GM12878 (cell line): ENCODE measurements around the gene CAMTA1. TPM values are rescaled to one million over a fixed set of nuclear protein-coding genes. Genes with fewer than 3 reads are reported as not detected.

Experiments used
- ATAC-seq: fragments of 200-7000 bp; cut with Tn5 transposase; 3 replicates; pipeline ENCODE4 v1.9.1; 2020; ENCODE audit warnings: mild to moderate bottlenecking, moderate library complexity
- BruUV-seq: library from RNA; stranded (reverse); fragments of 400-500 nt; replicated peaks from 2 replicates; lab custom pipeline; 2021; lab: Mats Ljungman, UMichigan
- CTCF ChIA-PET: fragments of 300-600 bp; sonication (Branson Sonifier 250); formaldehyde crosslinking; extraction: SDS; loops from one replicate; lab custom pipeline; 2021; ENCODE audit warnings: inconsistent platforms; lab: Yijun Ruan, JAX
- POLR2A ChIA-PET: fragments of 350-600 bp; formaldehyde crosslinking; extraction: SDS; loops from one replicate; lab custom pipeline; 2021; ENCODE audit warnings: inconsistent platforms; lab: Charles Lee
- RAD21 ChIA-PET: fragments of 300-600 bp; sonication (Branson Sonifier 250); formaldehyde crosslinking; loops from one replicate; lab custom pipeline; 2023; ENCODE audit warnings: antibody characterized with exemption; ENCODE audit not compliant: unreplicated experiment; lab: Charles Lee
- SMC1A ChIA-PET: fragments of 300-600 bp; sonication (Branson Sonifier 250); formaldehyde crosslinking; loops from one replicate; lab custom pipeline; 2023; ENCODE audit not compliant: unreplicated experiment, uncharacterized antibody; lab: Charles Lee
- DNase-seq: peaks from one replicate; pipeline ENCODE4 v3.0.0-alpha.2; 2011; ENCODE audit warnings: low read depth, low spot score
- FAIRE-seq: peaks from 3 replicates; lab custom pipeline; 2011; peaks lifted over from hg19 to GRCh38; lab: Jason Lieb, UNC
- H2AFZ ChIP-seq: 2 replicates; pipeline ENCODE4 v1.6.0; 2011; ENCODE audit warnings: low read depth, low read length, control low read depth; ENCODE audit not compliant: control insufficient read depth
- H3K27ac ChIP-seq: 2 replicates; pipeline ENCODE4 v1.5.1; 2011; ENCODE audit warnings: control low read depth; ENCODE audit not compliant: control insufficient read depth, insufficient read depth
- H3K27me3 ChIP-seq, 2 experiments: replicated peaks in 1 of 2; 2 replicates each; pipeline versions ENCODE4 v1.6.0 to v1.6.1; 2011; ENCODE audit warnings: low read length in 1 of 2; ENCODE audit not compliant: control insufficient read depth in 2 of 2, insufficient read depth in 2 of 2
- H3K36me3 ChIP-seq, 2 experiments: 2 replicates each; pipeline ENCODE4 v1.5.1; 2011; ENCODE audit warnings: low read length in 1 of 2; ENCODE audit not compliant: control insufficient read depth in 2 of 2, insufficient read depth in 2 of 2
- H3K4me1 ChIP-seq: 2 replicates; pipeline ENCODE4 v1.6.1; 2011; ENCODE audit warnings: mild to moderate bottlenecking, low read length, moderate library complexity, mixed read lengths; ENCODE audit not compliant: control insufficient read depth, insufficient read depth
- H3K4me2 ChIP-seq: 2 replicates; pipeline ENCODE4 v1.6.0; 2011; ENCODE audit warnings: control low read depth; ENCODE audit not compliant: control insufficient read depth, insufficient read depth
- H3K4me3 ChIP-seq: fragments of 200-600 bp; sonication (generic); 2 replicates; pipeline ENCODE4 v1.5.1; 2016
- H3K79me2 ChIP-seq: 2 replicates; pipeline ENCODE4 v1.6.0; 2011; ENCODE audit warnings: low read length; ENCODE audit not compliant: control insufficient read depth, insufficient read depth
- H3K9ac ChIP-seq: 2 replicates; pipeline ENCODE4 v1.8.0; 2011; ENCODE audit warnings: low read length, control low read depth, mixed read lengths; ENCODE audit not compliant: control insufficient read depth, insufficient read depth
- H3K9me3 ChIP-seq: replicated peaks from 3 replicates; pipeline ENCODE4 v1.5.1; 2011; ENCODE audit warnings: mild to moderate bottlenecking, low read length; ENCODE audit not compliant: control insufficient read depth, insufficient read depth
- H4K20me1 ChIP-seq: 2 replicates; pipeline ENCODE4 v1.6.0; 2011; ENCODE audit not compliant: control insufficient read depth, insufficient read depth
- BCL11A ChIP-seq: IDR thresholded peaks from 2 replicates; pipeline ENCODE4 v1.6.1; 2011; ENCODE audit warnings: low read depth, low read length
- IKZF1 ChIP-seq: fragments of 450-650 bp; conservative IDR thresholded peaks from 2 replicates; pipeline ENCODE4 v1.6.1; 2017; ENCODE audit warnings: antibody characterized with exemption, mild to moderate bottlenecking
- POLR2AphosphoS2 ChIP-seq: IDR thresholded peaks from 2 replicates; pipeline ENCODE4 v1.6.1; 2011; ENCODE audit warnings: low read depth, mild to moderate bottlenecking, low read length, improper control_type of control experiment, moderate library complexity
- SIX5 ChIP-seq: IDR thresholded peaks from 2 replicates; pipeline ENCODE4 v1.6.1; 2011; ENCODE audit warnings: mild to moderate bottlenecking, low read depth, low read length, moderate library complexity; ENCODE audit not compliant: severe bottlenecking
- SMC3 ChIP-seq: IDR thresholded peaks from 2 replicates; pipeline ENCODE4 v1.6.1; 2011; ENCODE audit warnings: low read length, improper control_type of control experiment, borderline replicate concordance
- WGBS: methylation state at CpG from one replicate; pipeline ENCODE4 v1.1.6; 2016; ENCODE audit warnings: low lambda C conversion rate; ENCODE audit not compliant: insufficient replicate concordance, insufficient coverage; ENCODE audit errors: missing lambda C conversion rate; 5-methylcytosine and 5-hydroxymethylcytosine counted together
- in situ Hi-C: fragments of 300-500 bp; cut with MboI; formaldehyde crosslinking; loops from 9 replicates; pipeline ENCODE4 v1.14.3; 2018; ENCODE audit warnings: mixed read lengths
- intact Hi-C: fragments of 100-400 bp; cut with micrococcal nuclease; formaldehyde crosslinking; loops from one replicate; pipeline ENCODE4 v1.14.2; 2022; ENCODE audit not compliant: unreplicated experiment
- polyA plus RNA-seq, 11 experiments: library from polyadenylated mRNA; depleted of rRNA in 4 of 11; unstranded in 6 of 11; stranded (reverse) in 5 of 11; fragments of >200 nt; fragmentation: Nextera tagmentation in 4 of 11; fragmentation: Illumina TruSeq in 1 of 11; extraction: Ambion mirVana in 4 of 11; extraction: Trizol in 1 of 11; gene quantifications; 1 replicate in 1 of 11; 2 replicates in 10 of 11; pipeline versions ENCODE4 v1.2.1 to v1.2.3, GENCODE V29; 2011 to 2016; ENCODE audit warnings: inconsistent platforms in 2 of 11, missing spikeins in 2 of 11, low read depth in 1 of 11
- total RNA-seq, 4 experiments: library from RNA; depleted of rRNA in 3 of 4; stranded (reverse); fragments of >200 nt in 3 of 4; fragmentation: Illumina TruSeq in 1 of 4; extraction: Trizol in 1 of 4; gene quantifications; 2 replicates each; pipeline versions ENCODE4 v1.2.1 to v1.2.3, GENCODE V29; 2013 to 2021
- TF ChIP-seq, protein P1 (sequence below): fragments of 450-650 bp; formaldehyde crosslinking; IDR thresholded peaks from 2 replicates; pipeline ENCODE4 v1.4.0; 2020; ENCODE audit warnings: mild to moderate bottlenecking, moderate library complexity
- TF ChIP-seq, protein P2 (sequence below): fragments of 450-650 bp; IDR thresholded peaks from 2 replicates; pipeline ENCODE4 v1.6.1; 2018; ENCODE audit warnings: borderline replicate concordance, mild to moderate bottlenecking; ENCODE audit not compliant: partially characterized antibody
- TF ChIP-seq, protein P3 (sequence below): IDR thresholded peaks from 2 replicates; pipeline ENCODE4 v1.6.1; 2012; ENCODE audit warnings: low read depth, low read length, improper control_type of control experiment
- TF ChIP-seq, protein P4 (sequence below): fragments of 150-350 bp; IDR thresholded peaks from 2 replicates; pipeline ENCODE4 v1.6.1; 2016; ENCODE audit warnings: low read depth, low read length

The CAMTA1 gene
- total and polyA plus RNA-seq, 10 of the 15 experiments (the other 5 are each of a cell fraction or from before 2014, with no cell fraction given) = 37.7 to 148 (median 76.4) TPM

DNA sequence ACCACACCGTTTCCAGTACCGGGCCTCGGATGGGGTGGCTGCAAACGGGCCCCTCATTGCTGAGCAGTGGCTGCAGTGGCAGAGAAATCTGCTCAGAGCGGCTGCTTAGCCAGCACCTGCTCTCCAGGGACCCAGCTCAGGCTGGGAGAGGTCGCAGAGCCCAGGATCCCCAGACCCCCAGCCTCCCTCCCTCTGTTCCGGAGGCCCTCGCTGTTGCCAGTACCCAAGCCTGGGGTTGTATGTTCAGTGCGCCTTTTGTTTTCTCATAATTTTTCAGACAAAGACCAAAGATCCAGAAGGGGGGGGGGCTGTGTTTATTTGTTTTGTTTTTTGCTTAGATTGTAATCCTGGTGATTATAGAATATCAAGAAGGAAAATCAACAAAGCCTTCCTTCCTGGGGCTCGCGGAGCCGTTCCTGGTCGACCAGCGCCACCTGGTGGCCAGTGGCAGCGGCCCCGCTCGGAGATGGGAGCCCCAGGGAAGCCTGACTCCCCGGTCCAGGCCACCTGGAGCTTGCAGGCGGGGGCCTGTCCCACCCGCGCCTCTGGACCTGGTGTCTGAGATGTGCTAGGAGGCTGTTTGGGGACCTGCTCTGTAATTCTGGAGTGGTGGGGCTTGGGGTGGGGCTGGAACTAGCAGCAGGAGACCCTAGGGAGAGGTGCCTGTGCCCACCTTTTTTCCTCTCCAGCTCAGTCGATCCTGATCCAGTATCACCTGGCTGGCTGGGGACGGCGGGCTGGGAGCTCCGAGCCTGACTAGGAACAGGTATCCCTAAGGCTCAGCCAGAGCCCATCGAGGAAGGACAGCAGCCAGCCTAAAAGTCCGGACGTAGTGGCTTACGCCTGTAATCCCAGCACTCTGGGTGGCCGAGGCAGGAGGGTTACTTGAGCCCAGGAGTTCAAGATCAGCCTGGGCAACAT, 862.0 kb downstream of the CAMTA1 start (continued):
- TF ChIP-seq, protein P1, sequence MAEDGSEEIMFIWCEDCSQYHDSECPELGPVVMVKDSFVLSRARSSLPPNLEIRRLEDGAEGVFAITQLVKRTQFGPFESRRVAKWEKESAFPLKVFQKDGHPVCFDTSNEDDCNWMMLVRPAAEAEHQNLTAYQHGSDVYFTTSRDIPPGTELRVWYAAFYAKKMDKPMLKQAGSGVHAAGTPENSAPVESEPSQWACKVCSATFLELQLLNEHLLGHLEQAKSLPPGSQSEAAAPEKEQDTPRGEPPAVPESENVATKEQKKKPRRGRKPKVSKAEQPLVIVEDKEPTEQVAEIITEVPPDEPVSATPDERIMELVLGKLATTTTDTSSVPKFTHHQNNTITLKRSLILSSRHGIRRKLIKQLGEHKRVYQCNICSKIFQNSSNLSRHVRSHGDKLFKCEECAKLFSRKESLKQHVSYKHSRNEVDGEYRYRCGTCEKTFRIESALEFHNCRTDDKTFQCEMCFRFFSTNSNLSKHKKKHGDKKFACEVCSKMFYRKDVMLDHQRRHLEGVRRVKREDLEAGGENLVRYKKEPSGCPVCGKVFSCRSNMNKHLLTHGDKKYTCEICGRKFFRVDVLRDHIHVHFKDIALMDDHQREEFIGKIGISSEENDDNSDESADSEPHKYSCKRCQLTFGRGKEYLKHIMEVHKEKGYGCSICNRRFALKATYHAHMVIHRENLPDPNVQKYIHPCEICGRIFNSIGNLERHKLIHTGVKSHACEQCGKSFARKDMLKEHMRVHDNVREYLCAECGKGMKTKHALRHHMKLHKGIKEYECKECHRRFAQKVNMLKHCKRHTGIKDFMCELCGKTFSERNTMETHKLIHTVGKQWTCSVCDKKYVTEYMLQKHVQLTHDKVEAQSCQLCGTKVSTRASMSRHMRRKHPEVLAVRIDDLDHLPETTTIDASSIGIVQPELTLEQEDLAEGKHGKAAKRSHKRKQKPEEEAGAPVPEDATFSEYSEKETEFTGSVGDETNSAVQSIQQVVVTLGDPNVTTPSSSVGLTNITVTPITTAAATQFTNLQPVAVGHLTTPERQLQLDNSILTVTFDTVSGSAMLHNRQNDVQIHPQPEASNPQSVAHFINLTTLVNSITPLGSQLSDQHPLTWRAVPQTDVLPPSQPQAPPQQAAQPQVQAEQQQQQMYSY = no peak
- no peak for TF ChIP-seq SIX5

DNA sequence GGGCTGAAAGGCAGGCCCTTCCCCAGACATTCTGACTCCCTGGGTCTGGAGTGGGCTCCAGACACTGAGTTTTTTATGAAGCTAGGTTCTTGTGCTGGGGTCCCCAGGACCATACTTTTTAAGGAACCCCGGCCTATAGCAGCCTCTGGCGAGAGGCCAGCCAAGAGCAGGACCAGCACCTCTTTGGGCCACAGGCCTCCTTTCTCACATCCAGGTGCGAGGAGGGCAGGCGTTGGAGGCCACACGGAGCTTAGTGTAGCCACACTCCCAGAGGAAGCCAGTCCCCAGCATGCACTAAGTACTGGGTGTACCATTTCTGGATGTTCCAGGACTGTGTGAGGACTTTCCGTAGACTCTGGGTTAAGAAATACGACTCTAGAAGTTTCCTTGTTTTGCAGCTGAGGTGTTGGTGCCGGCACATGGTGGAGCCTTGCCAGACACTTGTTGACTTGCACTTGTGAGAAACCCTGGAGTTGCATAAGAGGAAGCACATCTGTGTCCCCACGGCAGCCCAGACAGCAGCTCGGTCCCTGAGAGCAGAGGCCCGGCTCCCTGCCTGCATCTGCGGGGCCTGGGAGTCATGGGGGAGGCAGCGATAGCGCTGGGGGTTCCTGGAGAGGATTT, 863.6 kb downstream of the CAMTA1 start:
- ChIA-PET RAD21 (no interaction called here), CTCF (interaction anchor here (0.5 to 1.8 kb wide), 5 partner anchors 17 to 606 kb away, joined by 3 to 9 read pairs (median 4); no protein-coding TSS in a partner anchor), POLR2A (no interaction called here), SMC1A (interaction anchor here (0.6 kb wide), 1 partner anchor 358 kb away, joined by 3 read pairs; no protein-coding TSS in a partner anchor)
- H3K27me3 ChIP-seq = no peaks in the 10 kb centered on the region; a peak in 1 of 4 replicates
- no peaks in the 10 kb centered on the region for H4K20me1 ChIP-seq
- no peak overlapping the region for H3K4me2 ChIP-seq
- intact Hi-C loops (loop anchor here (5.0 kb wide), 3 partner anchors 427 to 927 kb away; no protein-coding TSS in a partner anchor), in situ Hi-C loops (loop anchor here (5.0 kb wide), 2 partner anchors 607 to 927 kb away; no protein-coding TSS in a partner anchor)
- BruUV-seq = no TSS peak
- H3K36me3 ChIP-seq = no peaks in the 10 kb centered on the region
- WGBS = 5% methylated on average over 14 of the region's 14 CpGs
- H3K9me3 ChIP-seq = no peaks in the 10 kb centered on the region
- DNase-seq (no peak), FAIRE-seq (no peak), ATAC-seq (no peak)
- H3K9ac ChIP-seq = no peak overlapping the region
- H3K79me2 ChIP-seq = no peaks in the 10 kb centered on the region
- no peak overlapping the region for H2AFZ ChIP-seq
- H3K4me3 ChIP-seq = no peak overlapping the region
- H3K27ac ChIP-seq = no peak overlapping the region
- peaks cover 3% of the 10 kb centered on the region; the same call in 1 of the 2 replicates for H3K4me1 ChIP-seq
- no peak for TF ChIP-seq IKZF1
- TF ChIP-seq BCL11A = no peak
- TF ChIP-seq, protein P2, sequence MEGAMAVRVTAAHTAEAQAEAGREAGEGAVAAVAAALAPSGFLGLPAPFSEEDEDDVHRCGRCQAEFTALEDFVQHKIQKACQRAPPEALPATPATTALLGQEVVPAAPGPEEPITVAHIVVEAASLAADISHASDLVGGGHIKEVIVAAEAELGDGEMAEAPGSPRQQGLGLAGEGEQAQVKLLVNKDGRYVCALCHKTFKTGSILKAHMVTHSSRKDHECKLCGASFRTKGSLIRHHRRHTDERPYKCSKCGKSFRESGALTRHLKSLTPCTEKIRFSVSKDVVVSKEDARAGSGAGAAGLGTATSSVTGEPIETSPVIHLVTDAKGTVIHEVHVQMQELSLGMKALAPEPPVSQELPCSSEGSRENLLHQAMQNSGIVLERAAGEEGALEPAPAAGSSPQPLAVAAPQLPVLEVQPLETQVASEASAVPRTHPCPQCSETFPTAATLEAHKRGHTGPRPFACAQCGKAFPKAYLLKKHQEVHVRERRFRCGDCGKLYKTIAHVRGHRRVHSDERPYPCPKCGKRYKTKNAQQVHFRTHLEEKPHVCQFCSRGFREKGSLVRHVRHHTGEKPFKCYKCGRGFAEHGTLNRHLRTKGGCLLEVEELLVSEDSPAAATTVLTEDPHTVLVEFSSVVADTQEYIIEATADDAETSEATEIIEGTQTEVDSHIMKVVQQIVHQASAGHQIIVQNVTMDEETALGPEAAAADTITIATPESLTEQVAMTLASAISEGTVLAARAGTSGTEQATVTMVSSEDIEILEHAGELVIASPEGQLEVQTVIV = no peak
- TF ChIP-seq, protein P3, sequence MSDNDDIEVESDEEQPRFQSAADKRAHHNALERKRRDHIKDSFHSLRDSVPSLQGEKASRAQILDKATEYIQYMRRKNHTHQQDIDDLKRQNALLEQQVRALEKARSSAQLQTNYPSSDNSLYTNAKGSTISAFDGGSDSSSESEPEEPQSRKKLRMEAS = no peak
- no peak for TF ChIP-seq POLR2AphosphoS2
- TF ChIP-seq, protein P4, sequence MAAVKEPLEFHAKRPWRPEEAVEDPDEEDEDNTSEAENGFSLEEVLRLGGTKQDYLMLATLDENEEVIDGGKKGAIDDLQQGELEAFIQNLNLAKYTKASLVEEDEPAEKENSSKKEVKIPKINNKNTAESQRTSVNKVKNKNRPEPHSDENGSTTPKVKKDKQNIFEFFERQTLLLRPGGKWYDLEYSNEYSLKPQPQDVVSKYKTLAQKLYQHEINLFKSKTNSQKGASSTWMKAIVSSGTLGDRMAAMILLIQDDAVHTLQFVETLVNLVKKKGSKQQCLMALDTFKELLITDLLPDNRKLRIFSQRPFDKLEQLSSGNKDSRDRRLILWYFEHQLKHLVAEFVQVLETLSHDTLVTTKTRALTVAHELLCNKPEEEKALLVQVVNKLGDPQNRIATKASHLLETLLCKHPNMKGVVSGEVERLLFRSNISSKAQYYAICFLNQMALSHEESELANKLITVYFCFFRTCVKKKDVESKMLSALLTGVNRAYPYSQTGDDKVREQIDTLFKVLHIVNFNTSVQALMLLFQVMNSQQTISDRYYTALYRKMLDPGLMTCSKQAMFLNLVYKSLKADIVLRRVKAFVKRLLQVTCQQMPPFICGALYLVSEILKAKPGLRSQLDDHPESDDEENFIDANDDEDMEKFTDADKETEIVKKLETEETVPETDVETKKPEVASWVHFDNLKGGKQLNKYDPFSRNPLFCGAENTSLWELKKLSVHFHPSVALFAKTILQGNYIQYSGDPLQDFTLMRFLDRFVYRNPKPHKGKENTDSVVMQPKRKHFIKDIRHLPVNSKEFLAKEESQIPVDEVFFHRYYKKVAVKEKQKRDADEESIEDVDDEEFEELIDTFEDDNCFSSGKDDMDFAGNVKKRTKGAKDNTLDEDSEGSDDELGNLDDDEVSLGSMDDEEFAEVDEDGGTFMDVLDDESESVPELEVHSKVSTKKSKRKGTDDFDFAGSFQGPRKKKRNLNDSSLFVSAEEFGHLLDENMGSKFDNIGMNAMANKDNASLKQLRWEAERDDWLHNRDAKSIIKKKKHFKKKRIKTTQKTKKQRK = no peak
- no peak for TF ChIP-seq SMC3
